ENCODE measurements around the gene KCP. TPM values are rescaled to one million over a fixed set of nuclear protein-coding genes. Genes with fewer than 3 reads are reported as not detected.

Gene KCP
- total and polyA plus RNA-seq, 2 donors (not counting 1 experiment from before 2014, with no cell fraction given), result 2.3 to 3.8 TPM

- POLR2A ChIA-PET, result no interaction called here
- Mint-ChIP-seq H3K4me3 (no peak overlapping the region), H3K27ac (peak overlapping the region; percentile 26), H3K27me3 (no peaks in the 10 kb centered on the region), H3K9me3 (ENCODE audit: insufficient read depth) (no peaks in the 10 kb centered on the region), H3K4me1 (peaks cover 29% of the 10 kb centered on the region)
- 100% methylated on average over 1 of the region's 4 CpGs for WGBS (ENCODE audit: insufficient coverage)
- no peak for ATAC-seq (ENCODE audit: low read depth)
- Histone ChIP-seq H3K27me3 (replicated peaks in 1 of 4; ENCODE audit: control extremely low read depth in 1 of 4, control insufficient read depth in 3 of 4, insufficient read depth in 4 of 4, low read length in 3 of 4) (no peaks in the 10 kb centered on the region), H3K27ac (ENCODE audit: low read length in 2 of 2) (no peak overlapping the region), H3K9ac (ENCODE audit: low read length) (no peak overlapping the region), H3K79me2 (ENCODE audit: control insufficient read depth, insufficient read depth, low read length) (peaks cover 16% of the 10 kb centered on the region), H3K4me2 (replicated peaks; ENCODE audit: low read depth, low read length, poor library complexity, severe bottlenecking) (no peak overlapping the region), H4K20me1 (ENCODE audit: control insufficient read depth, insufficient read depth, low read length, poor library complexity, severe bottlenecking) (peaks cover 12% of the 10 kb centered on the region), H3K9me3 (ENCODE audit: control extremely low read depth in 1 of 3, control insufficient read depth in 2 of 3, insufficient read depth in 1 of 3, low read length in 2 of 3) (no peaks in the 10 kb centered on the region), H2AFZ (ENCODE audit: insufficient read depth, low read depth, low read length, poor library complexity, severe bottlenecking) (no peak overlapping the region), H3K4me3 (ENCODE audit: control extremely low read depth in 1 of 5, extremely low read depth in 1 of 5, insufficient read depth in 1 of 5, low read depth in 2 of 5, low read length in 4 of 5) (no peak overlapping the region), H3K36me3 (replicated peaks in 1 of 2; ENCODE audit: control extremely low read depth in 1 of 2, control insufficient read depth in 1 of 2, extremely low read depth in 1 of 2, insufficient read depth in 2 of 2, low read length in 1 of 2) (peaks cover 12 to 81% of the 10 kb centered on the region in 2 experiments), H3K4me1 (ENCODE audit: control insufficient read depth in 2 of 2, insufficient read depth in 2 of 2, low read length in 2 of 2) (peaks cover 6 to 12% of the 10 kb centered on the region in 2 donors)
- no peak for DNase-seq
- CTCF ChIA-PET, result interaction anchor here (4.6 kb wide), 1 partner anchor 9 kb away, joined by 17 read pairs; no protein-coding TSS in a partner anchor
- intact Hi-C loops (cut with micrococcal nuclease), result no loop called here
- TF ChIP-seq EZH2 (IDR thresholded peaks at IDR 0.05; ENCODE audit: borderline replicate concordance, insufficient read depth, low read depth, low read length, poor library complexity, severe bottlenecking), result no peak
- no peak for TF ChIP-seq CTCF (IDR thresholded peaks at IDR 0.05)
These were observed 38.7 kb upstream of the KCP start for GRCh38 chr7:128948976-128949760.
